AG20443 (cell line): Measurements from ENCODE around the gene PDCD1.
A peak's percentile ranks its signal among the peaks of the same experiment; 100 is the strongest.
"Not testable (repeated sequence)": the region's sequence is repeated elsewhere in the genome, so short reads cannot be mapped to it uniquely, and the experiment has no call there.

Source experiments
- DNase-seq: peaks from one replicate; pipeline ENCODE4 v3.0.0; 2012; ENCODE audit warnings: low spot score, mixed read lengths

The PDCD1 gene

DNA sequence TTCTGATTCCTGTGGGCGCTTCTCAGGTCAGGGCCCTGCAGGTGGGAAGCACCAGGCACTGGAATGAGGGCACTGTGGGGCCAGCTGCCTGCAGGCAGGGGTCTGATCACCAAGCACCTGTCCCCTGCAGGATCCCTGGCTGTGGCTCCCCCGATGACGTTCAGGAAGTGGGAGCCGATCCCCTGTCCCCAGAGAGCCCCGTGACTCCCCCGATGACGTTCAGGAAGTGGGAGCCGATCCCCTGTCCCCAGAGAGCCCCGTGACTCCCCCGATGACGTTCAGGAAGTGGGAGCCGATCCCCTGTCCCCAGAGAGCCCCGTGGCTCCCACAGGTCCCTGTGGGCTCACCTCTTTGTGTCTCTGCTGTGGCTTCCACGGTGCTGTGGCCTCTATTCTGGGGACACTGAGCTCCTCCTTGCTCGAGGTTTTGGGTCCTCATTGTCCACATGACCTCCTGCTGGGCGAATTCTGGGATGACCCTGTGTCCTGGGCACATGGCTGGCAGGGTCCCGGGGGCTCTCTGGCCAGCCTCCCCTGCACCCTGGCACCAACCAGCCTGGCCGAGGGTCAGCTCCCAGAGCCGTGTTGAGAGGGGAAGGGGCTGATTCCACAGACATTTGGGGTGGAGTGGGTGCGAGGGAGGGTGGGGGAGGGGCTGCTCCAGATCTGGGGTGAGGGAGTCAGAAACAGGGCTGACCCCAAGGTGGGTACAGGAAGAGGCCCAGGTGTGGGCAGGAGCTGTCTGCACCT is 44.9 kb downstream of the PDCD1 start:
- no peak for DNase-seq

DNA sequence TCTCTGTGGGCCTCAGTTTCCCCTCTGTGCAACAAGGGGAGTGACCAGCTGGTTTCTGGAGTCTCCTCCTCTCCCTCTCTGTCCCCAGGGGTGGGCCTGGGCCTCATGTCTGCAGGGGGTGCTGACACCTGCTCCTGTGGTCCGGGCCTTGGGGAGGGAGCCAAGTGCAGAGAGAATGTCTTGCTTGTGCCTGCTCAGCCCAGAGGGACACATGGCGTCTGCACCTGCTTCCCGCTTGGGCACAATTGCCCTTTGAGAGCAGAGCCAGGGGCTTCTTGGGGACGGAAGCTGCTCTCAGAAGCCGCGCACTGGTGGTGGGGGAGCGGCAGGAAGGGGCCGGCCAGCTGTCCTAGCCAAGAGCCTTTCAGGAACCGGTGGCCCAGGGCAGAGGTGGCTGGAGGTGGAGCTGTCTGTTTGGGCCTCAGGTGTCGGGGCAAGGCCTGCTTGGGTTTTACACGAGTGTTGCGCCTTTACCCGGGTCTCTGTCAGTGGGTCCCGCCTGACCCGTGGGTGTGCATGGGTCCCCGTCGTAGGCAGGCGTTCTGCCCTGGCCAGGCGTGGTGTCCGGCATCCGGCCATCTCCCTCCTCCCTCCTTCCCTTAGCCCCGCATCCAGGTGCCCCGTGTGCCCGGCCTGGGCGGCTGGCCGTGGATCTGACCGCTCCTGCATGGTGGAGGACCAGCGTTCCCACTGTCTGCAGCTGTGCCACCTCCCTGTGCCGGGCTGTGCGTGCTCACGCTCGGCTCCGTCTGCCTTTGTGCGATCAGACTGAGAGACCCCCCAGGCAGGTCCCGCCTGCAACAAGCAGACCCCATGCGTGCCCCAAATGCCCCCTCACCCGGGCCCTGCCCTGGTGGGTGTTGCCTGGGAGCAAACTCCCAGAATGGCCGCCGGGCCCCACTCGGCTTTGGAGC is 45.7 kb downstream of the PDCD1 start:
- DNase-seq: no peak

DNA sequence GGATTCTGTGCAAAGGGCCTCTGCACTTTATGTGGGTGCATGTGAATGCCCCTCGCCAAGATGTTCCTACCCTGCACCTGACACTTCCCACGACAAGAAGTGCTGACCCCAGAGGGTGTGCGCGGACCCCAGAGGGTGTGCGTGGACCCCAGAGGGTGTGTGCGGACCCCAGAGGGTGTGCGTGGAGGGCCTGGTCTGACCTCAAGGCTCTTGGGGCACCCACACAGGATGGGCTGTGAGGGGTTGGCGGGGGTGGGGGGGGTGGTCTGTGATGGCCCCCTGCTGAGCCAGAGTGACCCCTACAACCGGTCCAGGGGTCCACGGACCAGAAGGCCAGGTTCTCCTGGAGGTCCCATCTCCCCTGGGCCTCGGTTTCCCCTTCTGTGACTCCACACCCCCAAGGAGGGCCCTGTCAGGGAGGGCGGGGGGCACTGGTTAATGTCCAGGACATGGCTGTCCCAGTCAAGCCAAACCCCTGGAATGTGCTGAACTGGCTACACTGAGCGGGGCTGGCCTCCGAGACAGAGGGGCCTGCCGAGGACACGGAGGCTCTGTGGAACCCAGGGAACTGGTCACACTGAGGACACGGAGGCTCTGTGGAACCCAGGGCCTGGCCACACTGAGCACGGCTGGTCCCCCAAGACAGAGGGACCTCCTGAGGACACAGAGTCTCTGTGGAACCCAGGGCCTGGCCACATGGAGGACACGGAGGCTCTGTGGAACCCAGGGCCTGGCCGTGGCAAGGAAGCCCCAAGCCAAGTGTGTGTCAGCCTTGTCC is 46.6 kb downstream of the PDCD1 start:
- no peak for DNase-seq

DNA sequence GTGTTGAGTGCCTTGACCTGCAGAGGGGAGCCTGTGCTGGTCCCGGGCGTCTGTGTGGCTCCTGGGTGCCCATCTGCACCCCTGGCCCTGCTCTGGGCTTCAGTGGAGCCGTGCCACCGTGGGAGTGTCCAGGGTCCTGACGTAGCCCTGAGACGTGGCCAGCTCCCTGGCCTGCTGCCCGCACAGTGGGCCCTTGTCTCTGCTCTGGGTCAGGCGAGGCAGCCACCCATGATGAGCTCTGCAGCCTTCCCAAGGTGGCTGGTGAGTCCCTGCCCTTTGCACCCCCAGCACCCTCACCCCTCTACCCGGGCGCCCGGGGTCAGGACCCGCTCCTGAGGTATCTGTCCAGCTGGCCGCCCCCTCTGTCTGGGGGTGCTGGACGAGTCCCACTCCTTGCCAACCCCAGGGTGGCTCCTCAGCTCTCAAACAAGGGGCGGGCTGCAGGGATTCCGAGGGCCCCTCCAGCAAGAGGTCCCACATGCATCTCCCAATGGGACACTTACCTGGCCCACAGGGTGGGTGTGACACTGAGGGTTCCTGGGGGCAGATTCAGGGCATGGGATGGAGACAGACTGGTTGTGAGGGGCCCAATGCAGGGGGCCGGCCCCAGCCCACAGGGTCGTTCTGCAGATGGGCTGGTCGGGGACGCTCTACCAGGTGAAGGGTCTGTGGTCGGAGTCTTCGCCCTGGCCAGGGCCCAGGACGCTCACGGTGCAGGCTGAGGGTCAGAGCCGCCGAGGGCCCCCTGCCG is 47.3 kb downstream of the PDCD1 start:
- peak; percentile 26 for DNase-seq

DNA sequence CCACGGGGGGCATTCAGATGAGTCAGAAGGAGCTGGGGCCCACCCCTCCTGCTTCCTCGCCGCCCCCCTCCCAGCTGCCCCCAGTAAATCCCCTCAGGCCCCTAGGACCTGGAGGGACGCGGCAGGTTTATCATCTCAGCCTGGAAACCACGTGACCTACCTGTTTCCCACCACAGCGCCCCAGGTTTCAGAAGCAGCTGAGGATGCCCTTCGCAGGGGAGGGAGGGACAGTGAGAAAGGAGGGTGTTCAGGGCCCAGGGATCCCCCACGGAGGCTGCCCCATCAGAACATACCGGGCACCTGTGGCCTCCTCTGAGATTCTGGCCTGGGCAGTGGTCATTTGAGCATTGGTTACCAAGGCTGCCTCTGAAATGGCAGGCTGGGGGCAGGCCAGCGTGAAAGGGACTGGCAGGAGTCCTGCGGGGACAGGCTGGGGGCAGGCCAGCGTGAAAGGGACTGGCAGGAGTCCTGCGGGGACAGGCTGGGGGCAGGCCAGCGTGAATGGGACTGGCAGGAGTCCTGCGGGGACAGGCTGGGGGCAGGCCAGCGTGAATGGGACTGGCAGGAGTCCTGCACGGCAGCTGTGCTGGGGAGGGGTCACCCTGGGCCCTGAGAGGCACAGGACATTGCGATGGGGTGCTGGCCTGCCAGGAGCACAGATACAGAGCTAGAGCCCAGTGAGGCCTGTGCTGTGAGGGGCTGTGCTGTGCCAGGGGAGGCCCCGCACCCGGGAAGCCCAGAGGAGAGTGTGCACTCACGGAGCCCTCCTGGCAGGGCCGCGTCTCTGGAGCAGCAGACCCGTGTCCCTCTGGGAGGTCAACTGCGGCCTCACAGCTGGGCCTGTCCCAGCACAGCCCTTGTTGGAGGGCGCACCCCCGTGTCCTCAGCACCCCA is 48.1 kb downstream of the PDCD1 start:
- peak; percentile 14 for DNase-seq

DNA sequence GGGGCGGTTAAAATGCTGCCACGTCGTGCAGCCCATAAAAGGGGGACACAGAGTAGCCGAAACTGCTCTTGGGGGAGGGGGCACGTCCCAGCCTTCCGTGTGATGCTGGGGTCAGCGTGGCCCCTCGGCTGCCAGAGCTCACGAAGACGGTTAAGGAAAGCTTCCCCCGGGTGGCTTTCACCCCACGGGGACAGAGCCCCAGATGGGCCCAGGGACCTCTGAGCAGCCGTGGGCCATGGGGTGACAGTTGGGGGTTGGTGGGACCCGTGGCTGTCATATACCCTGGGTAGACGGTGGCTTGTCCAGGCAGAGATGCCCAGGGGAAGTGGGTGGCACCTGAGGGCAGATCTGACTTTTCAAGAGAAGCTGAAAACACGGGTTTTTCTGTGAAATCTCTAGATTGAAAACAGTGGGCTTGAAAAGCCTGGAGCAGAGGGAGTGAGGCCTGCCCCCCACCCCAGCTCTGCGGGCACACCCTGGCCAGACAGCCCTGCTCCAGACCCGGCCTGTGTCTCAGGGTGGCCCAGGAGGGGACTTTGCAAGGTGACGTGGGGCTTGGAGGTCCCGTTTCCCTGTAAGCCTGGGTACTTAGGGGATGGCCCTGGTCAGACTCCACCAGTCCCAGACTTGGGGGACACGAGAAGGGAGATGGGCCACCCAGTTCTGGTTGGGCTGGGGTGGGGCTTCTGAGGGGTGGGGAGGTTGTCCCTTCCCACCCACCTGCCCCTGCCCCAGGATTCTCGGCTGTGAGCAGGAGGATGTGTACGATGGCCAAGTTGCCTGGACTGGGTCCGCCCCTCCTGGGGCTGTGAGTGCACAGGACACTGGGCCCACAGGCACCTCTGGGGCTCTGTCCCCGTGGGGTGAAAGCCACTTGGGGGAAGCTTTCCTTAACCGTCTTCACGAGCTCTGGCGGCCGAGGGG is 49.0 kb downstream of the PDCD1 start:
- peak; percentile 9 for DNase-seq

DNA sequence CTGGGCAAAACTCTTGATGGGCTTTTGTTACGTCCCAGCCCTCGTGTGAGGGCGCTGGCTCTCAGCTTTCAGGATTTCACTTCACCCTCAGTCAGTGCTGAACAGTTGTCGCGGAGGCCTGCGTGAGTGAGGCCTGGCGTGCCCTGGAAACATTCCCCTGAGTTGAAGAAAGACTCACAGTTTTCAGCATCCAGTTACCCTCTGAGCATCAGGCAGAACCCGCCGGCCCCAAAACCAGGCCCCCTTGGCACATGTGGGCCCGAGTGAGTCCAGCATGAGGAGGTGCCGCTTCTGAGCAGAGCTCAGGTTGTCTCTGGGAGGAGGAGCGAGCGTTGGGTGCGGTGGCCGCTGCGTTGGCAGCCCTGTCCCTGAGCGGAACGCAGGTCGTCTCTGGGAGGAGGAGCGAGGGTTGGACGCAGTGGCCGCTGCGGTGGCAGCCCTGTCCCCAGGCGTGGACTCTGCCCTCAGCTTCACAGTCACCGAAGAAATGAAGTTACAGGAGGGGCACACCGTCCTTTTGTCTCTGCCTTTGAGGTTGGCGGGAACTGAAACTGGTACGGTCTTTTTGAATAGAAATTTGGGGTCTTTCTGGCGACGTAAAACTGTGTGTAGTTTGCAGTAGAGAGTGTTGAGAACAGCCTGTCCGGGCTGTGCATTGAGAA is 49.8 kb downstream of the PDCD1 start, which contains the start of gene NEU4:
Gene NEU4 (plus strand): TSS at position 473 of the 662 bp plus-strand sequence. CDS start 5,292 bp downstream, outside the sequence.
- no peak for DNase-seq

DNA sequence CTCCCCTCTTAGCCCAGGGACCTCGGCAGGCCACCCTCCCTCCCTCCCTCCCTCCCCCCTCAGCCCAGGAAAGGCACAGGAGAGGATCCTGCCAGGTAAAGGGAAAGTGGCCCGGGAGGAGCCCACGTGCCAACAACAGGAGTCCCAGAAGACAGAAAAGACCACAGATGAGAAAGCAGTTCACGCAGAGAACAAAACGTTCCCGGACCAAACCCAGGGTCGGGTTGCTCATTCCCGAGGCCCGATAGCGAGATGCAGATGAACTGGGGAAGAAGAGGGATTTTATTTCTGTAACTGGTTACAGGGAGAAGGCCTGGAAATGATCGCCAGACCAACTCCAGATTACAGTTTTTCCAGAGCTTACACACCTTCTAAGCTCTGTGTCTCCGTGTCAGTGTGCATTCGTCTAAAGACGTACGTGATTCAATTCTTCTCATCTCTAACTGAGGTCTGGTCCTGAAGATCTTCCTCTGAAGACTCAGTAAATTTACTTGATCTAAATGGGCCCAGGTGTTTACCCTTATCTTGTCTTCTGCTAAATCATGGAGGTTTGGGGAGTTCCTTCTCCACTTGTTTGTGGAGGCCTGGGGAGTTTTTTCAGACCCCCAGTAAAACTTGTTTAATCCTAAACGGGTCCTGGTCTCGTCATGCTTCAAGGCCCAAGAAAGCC is 50.5 kb downstream of the PDCD1 start:
- no peak for DNase-seq

DNA sequence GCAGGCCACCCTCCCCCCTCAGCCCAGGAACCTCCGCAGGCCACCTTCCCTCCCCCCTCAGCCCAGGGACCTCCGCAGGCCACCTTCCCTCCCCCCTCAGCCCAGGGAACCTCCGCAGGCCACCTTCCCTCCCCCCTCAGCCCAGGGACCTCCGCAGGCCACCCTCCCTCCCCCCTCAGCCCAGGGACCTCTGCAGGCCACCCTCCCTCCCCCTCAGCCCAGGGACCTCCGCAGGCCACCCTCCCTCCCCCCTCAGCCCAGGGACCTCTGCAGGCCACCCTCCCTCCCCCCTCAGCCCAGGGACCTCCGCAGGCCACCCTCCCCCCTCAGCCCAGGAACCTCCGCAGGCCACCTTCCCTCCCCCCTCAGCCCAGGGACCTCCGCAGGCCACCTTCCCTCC is 52.5 kb downstream of the PDCD1 start:
- DNase-seq: not testable (repeated sequence)

DNA sequence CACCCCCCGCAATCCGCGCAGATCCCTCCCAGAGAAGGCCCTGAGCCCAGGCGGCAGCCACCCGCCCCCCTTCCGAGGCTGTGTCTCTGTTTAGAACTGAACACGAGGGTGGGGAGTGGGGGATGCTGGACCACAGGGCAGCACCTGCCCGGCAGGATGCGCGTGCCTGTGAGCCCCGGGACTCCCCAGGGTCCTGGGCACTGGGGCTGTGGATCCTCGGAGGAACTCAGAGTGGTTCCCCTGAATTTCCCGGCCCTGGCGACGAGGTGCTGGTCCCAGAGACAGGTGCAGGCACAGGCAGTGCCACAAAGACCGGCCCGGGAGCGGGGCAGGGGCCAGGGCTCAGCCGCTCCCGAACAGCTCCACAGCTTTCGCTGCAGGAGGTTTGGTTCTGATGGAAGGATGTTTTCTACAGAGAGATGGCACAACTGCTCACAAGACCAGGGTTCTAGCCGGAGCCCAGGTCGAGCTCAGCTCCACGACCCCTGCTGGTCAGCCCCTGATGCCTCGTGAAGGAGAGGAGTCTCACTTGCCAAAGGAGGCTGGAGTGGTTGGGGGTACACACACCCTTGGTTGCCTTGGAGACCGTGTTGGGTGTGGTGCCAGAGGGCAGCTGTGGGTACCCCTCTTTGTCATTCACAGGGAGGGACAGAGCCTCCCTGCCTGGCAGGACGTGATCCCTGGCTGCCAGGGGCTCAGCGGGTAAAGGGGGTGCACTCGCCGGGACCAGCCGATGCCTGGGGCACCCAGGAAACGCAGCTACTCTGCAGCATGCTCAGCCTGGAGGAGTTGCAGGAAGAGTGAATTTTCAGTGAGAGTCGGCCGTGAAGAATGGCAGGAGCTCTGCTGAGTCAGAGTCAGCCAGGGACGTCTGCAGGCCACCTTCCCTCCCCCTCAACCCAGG is 54.1 kb downstream of the PDCD1 start:
- DNase-seq: peak; percentile 9

DNA sequence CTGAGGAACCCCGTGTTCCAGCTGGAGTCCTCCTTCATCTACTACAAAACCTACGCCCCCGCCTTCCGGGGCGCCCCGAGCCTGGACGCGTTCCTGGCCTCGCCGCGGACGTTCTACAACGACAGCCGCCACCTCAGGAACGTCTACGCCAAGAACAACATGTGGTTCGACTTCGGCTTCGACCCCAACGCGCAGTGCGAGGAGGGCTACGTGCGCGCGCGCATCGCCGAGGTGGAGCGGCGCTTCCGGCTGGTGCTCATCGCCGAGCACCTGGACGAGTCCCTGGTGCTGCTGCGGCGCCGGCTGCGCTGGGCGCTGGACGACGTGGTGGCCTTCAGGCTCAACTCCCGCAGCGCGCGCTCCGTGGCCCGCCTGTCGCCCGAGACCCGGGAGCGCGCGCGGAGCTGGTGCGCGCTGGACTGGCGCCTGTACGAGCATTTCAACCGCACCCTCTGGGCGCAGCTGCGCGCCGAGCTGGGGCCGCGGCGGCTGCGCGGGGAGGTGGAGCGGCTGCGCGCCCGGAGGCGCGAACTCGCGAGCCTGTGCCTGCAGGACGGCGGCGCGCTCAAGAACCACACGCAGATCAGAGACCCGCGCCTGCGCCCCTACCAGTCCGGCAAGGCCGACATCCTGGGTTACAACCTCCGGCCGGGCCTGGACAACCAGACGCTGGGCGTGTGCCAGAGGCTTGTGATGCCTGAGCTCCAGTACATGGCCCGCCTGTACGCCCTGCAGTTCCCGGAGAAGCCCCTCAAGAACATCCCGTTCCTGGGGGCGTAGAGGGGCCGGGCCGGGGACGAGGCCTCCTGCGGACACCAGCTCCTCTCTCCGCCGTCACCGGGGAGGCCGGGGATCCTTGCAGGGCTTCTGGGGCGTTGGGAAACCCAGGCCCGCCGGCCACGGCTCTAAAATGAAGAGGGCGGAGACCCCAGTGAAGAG is 55.0 kb downstream of the PDCD1 start:
- DNase-seq: peak; percentile 83

DNA sequence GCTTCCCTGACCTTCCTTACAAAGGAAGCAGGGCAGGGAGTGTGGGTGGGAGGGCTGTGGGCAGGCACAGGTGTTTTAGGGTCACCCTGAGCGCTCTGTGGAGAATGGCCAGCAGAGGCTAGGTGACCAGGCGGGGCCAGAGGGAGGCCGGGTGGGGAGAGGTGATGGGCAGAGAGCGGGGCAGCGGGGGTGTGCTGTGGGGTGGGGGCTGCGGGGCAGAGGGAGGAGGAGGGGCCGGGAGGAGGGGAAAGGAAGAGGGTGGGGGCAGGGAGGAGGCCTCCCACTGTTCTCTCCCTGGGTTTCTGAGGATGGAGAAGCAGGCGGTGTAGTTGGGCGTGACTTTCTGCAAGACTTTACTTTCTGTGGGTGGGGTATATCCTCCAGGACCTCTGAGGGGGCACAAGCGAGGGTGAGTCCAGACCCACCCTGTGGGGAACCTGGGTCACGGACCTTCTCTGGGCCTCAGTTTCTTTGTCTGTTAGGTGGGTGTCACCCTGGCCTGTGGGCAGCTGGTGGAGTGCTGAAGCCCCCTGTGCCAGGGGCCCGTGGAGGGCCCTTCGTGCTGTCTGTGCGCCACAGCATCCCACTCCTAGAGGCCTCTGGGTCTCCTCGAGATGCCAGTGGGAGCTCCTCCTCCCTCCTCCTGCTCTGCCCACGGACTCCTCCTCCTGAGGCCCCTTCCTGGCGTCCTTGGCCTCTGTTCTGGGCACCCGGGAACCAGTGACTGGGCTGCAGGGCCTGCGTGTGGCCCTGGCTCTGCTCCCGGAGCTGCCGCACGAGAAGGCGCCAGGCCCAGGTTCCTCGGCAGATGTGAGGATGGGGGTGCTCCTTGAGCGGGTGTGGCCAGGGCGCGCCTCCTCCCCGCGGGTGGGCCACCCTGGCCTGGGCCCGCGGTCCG is 56.0 kb downstream of the PDCD1 start:
- DNase-seq: peak; percentile 14

DNA sequence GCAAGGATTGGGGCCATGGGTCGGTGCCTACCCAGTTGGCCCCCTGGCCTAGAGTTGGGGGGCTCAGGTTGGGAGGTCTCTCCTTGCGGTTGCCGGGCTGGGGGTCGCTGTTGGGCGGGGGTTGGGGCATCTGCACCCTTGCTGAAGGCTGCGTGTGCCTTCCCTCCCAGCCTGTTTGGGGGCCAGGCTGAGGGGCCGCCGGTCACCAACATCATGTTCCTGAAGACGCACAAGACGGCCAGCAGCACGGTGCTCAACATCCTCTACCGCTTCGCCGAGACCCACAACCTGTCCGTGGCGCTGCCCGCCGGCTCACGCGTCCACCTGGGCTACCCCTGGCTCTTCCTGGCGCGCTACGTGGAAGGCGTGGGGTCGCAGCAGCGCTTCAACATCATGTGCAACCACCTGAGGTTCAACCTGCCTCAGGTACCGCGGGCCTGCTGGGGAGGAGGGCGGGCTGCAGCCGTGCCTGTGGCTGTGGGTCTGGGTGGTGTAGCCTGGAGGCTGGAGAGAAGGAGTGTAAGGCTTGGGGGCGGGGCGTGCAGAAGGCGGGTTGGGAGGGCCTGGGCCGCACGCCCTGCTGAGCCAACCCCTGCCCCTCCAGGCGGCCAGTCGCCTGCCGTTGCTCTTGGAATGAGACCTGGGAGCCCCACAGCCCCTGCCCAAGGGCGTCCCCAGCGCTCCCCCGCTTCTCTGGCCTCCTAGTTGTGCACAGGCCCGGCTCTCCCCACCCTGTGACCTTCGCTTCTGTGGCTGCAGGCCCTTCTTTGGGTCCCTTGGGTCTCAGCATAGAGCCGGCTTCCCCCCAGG is 56.9 kb downstream of the PDCD1 start:
- DNase-seq: no peak
